Parathyroid adenoma (tissue), 2 donors: Measurements from ENCODE around the gene MBNL3.

Source experiments
- H2AFZ ChIP-seq: fragments of 300-600 bp; sonication (generic); one replicate; pipeline ENCODE4 v1.7.0; 2017; ENCODE audit warnings: antibody characterized with exemption, mild to moderate bottlenecking
- H3K27ac ChIP-seq: fragments of 300-600 bp; sonication (generic); one replicate; pipeline ENCODE4 v1.7.0; 2017
- H3K27me3 ChIP-seq: fragments of 300-600 bp; sonication (generic); one replicate; pipeline ENCODE4 v1.7.0; 2017; ENCODE audit warnings: low read length; ENCODE audit not compliant: control insufficient read depth, insufficient read depth
- H3K36me3 ChIP-seq: fragments of 300-600 bp; sonication (generic); one replicate; pipeline ENCODE4 v1.7.0; 2017; ENCODE audit warnings: low read length; ENCODE audit not compliant: control insufficient read depth, insufficient read depth
- H3K4me1 ChIP-seq: fragments of 300-600 bp; sonication (generic); one replicate; pipeline ENCODE4 v1.7.0; 2017; ENCODE audit warnings: control low read depth
- H3K4me2 ChIP-seq: fragments of 300-600 bp; sonication (generic); one replicate; pipeline ENCODE4 v1.7.0; 2017; ENCODE audit warnings: low read length
- H3K4me3 ChIP-seq: fragments of 300-600 bp; sonication (generic); one replicate; pipeline ENCODE4 v1.7.0; 2017; ENCODE audit warnings: low read depth, low read length
- H3K79me2 ChIP-seq: fragments of 300-600 bp; sonication (generic); one replicate; pipeline ENCODE4 v1.7.0; 2017; ENCODE audit warnings: control low read depth
- H3K9ac ChIP-seq: fragments of 300-600 bp; sonication (generic); one replicate; pipeline ENCODE4 v1.7.0; 2017; ENCODE audit warnings: mild to moderate bottlenecking
- H3K9me3 ChIP-seq: fragments of 300-600 bp; sonication (generic); one replicate; pipeline ENCODE4 v1.7.0; 2017; ENCODE audit warnings: low read length; ENCODE audit not compliant: control insufficient read depth
- CTCF ChIP-seq: fragments of 300-600 bp; sonication (generic); IDR thresholded peaks from one replicate; pipeline ENCODE4 v1.7.0; 2017; ENCODE audit warnings: antibody characterized with exemption, mild to moderate bottlenecking
- donor health status: primary hyperparathyroidism.

The MBNL3 gene

GRCh38 chrX:132444936-132445335, 43.9 kb downstream of the MBNL3 start:
- no peak overlapping the region for H3K9ac ChIP-seq
- H3K4me2 ChIP-seq: no peak overlapping the region
- H3K27ac ChIP-seq: no peak overlapping the region
- H3K4me1 ChIP-seq: no peaks in the 10 kb centered on the region
- H3K36me3 ChIP-seq: no peaks in the 10 kb centered on the region
- no peaks in the 10 kb centered on the region for H3K27me3 ChIP-seq
- H3K9me3 ChIP-seq: no peaks in the 10 kb centered on the region
- no peaks in the 10 kb centered on the region for H3K79me2 ChIP-seq
- no peak overlapping the region for H2AFZ ChIP-seq
- no peak for TF ChIP-seq CTCF
- no peak overlapping the region for H3K4me3 ChIP-seq

- no peaks in the 10 kb centered on the region for H3K4me1 ChIP-seq
- no peak for TF ChIP-seq CTCF
Observed at GRCh38 chrX:132443196-132444135, 45.4 kb downstream of the MBNL3 start.

GRCh38 chrX:132442691-132443090, 46.1 kb downstream of the MBNL3 start:
- H3K9ac ChIP-seq: no peak overlapping the region
- no peak overlapping the region for H2AFZ ChIP-seq
- no peaks in the 10 kb centered on the region for H3K36me3 ChIP-seq
- no peaks in the 10 kb centered on the region for H3K4me1 ChIP-seq
- no peaks in the 10 kb centered on the region for H3K9me3 ChIP-seq
- no peak overlapping the region for H3K27ac ChIP-seq
- no peaks in the 10 kb centered on the region for H3K79me2 ChIP-seq
- H3K4me3 ChIP-seq: no peak overlapping the region
- no peak overlapping the region for H3K4me2 ChIP-seq
- no peak for TF ChIP-seq CTCF
- H3K27me3 ChIP-seq: no peaks in the 10 kb centered on the region

More at GRCh38 chrX:132443196-132444135, 45.4 kb downstream of the MBNL3 start:
- Histone ChIP-seq H2AFZ (no peak overlapping the region), H3K4me2 (no peak overlapping the region), H3K9ac (no peak overlapping the region), H3K79me2 (no peaks in the 10 kb centered on the region), H3K36me3 (no peaks in the 10 kb centered on the region), H3K27ac (no peak overlapping the region), H3K27me3 (no peaks in the 10 kb centered on the region), H3K9me3 (no peaks in the 10 kb centered on the region), H3K4me3 (no peak overlapping the region)

- H3K4me3 ChIP-seq: no peak overlapping the region
- no peak overlapping the region for H3K4me2 ChIP-seq
- no peaks in the 10 kb centered on the region for H3K27me3 ChIP-seq
- no peaks in the 10 kb centered on the region for H3K79me2 ChIP-seq
- TF ChIP-seq CTCF: no peak
- no peaks in the 10 kb centered on the region for H3K36me3 ChIP-seq
- no peaks in the 10 kb centered on the region for H3K9me3 ChIP-seq
- H3K9ac ChIP-seq: no peak overlapping the region
- H2AFZ ChIP-seq: no peak overlapping the region
- no peaks in the 10 kb centered on the region for H3K4me1 ChIP-seq
- H3K27ac ChIP-seq: no peak overlapping the region
Observed at GRCh38 chrX:132435222-132435621, 53.6 kb downstream of the MBNL3 start.

- no peaks in the 10 kb centered on the region for H3K27me3 ChIP-seq
Observed at GRCh38 chrX:132433551-132433950, 55.3 kb downstream of the MBNL3 start.

More at GRCh38 chrX:132433551-132433950, 55.3 kb downstream of the MBNL3 start:
- TF ChIP-seq CTCF: no peak
- H3K4me2 ChIP-seq: no peak overlapping the region
- no peaks in the 10 kb centered on the region for H3K79me2 ChIP-seq
- no peaks in the 10 kb centered on the region for H3K4me1 ChIP-seq
- no peak overlapping the region for H3K9ac ChIP-seq
- H3K36me3 ChIP-seq: no peaks in the 10 kb centered on the region
- H3K4me3 ChIP-seq: no peak overlapping the region
- no peaks in the 10 kb centered on the region for H3K9me3 ChIP-seq
- no peak overlapping the region for H3K27ac ChIP-seq
- no peak overlapping the region for H2AFZ ChIP-seq
